Measurements from ENCODE around the gene MMP8. TPM values are rescaled to one million over a fixed set of nuclear protein-coding genes. Genes with fewer than 3 reads are reported as not detected.

The MMP8 gene
- polyA plus RNA-seq, 4 donors, result 0.11 TPM; not detected in 3

- no peak for DNase-seq (ENCODE audit: low read depth in 4 of 4, low spot score in 3 of 4)
Measured at GRCh38 chr11:102727890-102728289, 3.1 kb upstream of the MMP8 start.

GRCh38 chr11:102722821-102723220 is 1.9 kb downstream of the MMP8 start:
- no peak for DNase-seq (ENCODE audit: low read depth in 4 of 4, low spot score in 3 of 4)

DNA sequence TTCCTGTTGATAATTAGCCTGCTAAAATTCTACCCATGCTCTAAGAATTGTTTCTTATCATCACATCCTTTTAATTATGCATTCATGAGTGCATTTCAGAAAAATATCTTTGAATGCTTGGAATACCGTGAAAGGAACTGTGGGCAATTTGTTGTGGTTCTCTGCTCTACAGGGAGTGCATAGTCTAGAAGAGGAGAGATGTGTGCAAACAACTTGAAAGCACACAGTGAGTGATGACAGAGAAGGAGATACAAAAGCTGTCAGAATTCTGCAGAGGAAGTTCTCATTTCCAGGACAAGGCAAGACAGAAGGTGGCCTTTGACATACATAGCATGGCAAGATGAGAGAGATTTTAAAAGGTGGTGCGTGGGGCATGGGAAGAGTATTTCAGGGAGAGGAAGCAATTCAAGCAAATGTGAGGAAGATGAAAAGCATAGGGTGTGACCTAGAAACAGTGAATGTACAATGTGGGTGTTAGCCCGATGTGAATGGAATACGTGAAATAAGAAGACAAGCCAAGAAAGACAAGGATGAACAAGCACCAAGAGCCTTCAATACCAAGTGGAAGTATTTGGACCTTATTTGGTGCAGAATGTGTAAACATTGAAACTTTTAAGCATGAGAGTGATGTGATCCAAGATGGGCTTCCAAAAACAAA is 5.0 kb downstream of the MMP8 start:
- DNase-seq (ENCODE audit: low read depth in 4 of 4, low spot score in 3 of 4), result no peak

DNA sequence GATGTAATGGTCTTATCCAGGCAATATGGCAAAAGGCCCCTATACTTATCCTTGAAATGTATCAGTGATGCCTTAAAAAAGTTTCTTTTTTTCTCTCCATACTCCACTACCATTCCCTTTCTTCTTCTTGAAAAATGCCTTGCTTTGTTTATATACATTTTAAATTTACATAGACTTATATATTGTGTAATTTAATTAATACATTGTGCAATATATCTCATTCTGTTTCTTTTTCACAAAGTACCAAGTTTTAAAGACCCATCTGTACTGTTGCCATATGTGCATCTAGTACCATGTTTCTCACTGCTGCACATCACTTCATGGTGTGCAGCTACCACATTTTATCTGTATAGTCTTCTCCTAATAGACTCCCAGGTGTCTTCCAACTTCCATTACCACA is 7.5 kb downstream of the MMP8 start:
- no peak for DNase-seq (ENCODE audit: low read depth in 4 of 4, low spot score in 3 of 4)

DNA sequence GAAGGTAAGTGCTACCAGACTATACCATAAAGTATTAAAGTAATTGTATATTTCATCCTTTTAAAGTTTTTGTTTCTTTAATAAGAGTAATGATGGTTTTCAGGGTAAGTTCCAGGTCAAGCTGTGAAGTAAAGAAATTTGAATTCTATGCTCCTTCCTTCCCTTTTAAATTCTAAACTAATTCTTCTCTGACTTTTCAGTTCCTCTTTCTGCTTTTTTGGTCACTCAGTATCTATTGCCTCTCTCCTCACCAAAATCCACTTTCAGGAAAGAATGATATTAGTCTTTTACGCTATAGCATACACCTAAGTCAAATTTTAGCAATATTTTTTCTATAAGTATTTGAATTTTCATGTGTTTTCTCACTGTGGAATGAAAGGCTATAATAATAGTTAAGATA is 8.2 kb downstream of the MMP8 start:
- DNase-seq (ENCODE audit: low read depth in 4 of 4, low spot score in 3 of 4), result no peak

DNA sequence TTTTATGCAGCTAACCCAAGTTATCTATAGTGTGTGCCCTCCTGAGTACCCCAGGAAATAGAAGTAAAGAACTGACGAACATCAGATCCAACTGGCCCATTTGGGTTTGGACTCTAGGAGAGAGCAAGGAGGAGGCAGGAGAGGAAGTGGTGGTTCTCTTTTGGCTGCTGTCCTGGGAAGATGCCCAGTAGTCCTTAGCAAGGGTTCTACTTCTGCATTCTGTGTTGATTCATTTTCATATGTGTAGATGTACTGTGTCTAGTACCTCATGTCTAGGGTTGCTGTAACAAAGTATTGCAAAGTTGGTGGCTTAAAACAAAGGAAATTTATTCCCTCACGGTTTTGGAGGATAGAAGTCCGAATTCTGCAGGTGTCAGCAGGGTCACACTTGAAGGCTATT is 12.6 kb downstream of the MMP8 start:
- DNase-seq (ENCODE audit: low read depth in 4 of 4, low spot score in 3 of 4), result no peak

- DNase-seq (ENCODE audit: low read depth in 4 of 4, low spot score in 3 of 4), result no peak
Measured at GRCh38 chr11:102709201-102709945, 15.4 kb downstream of the MMP8 start.

GRCh38 chr11:102708654-102709053 is 16.1 kb downstream of the MMP8 start:
- DNase-seq (ENCODE audit: low read depth in 4 of 4, low spot score in 3 of 4), result no peak

- no peak for DNase-seq (ENCODE audit: low read depth in 4 of 4, low spot score in 3 of 4)
Measured at GRCh38 chr11:102705626-102706025, 19.1 kb downstream of the MMP8 start, which contains the start of gene MMP27. TSS of gene MMP27 (minus strand) at chr11:102705769. CDS start at chr11:102705714, 55 bp downstream.

DNA sequence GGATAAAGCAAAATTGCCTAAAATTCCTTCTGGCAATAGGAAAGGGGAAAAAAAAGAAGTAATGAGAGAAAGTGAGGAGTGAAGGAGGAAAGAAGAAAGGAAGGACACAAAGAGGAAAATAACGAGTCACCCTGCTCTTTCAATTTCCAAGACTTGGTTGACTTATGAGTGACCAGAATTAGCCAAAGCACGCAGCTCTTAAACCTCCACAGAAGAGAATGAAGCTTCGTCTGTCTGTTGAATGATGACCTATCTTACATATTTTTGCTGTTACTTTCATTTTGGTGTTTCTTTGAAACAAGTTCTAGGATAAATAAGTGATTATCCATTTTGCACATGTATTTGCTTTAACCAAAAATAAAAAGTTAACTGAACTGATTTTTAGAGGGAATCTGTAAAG is 19.9 kb downstream of the MMP8 start:
- DNase-seq (ENCODE audit: low read depth in 4 of 4, low spot score in 3 of 4), result no peak

DNA sequence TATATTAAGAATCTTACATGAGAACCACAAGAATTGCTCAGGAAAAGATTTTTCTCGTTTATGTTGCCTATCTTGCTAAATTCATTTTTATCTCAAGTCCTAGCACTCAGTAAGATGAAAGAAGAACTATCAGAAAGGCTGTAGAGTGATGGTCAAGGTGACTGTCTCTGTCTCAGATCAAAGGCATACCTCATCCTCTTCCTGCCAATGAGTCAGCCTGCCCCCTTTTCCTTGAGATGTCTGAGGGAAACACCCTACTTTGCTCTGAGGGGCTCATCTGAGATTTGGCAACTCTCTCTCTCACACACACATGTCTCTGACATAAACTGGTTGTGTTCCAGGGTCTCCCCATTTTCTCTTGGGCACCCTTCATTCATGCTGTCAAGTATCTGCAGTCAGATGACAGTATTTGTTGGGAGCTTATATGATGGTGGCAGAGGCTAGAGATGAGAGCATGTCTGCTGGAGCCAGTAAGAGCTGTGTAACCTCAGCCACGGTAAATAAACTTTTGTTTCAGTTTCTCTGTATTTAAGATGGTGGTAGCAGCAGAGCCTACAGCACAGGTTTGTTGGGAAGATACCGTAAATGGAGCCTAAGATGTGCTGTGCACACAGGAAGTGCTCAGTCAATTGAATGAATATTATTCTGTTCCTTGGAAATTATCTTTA is 20.8 kb downstream of the MMP8 start:
- DNase-seq (ENCODE audit: low read depth in 4 of 4, low spot score in 3 of 4), result no peak

GRCh38 chr11:102695201-102695600 is 29.6 kb downstream of the MMP8 start:
- DNase-seq (ENCODE audit: low read depth in 4 of 4, low spot score in 3 of 4), result no peak

- no peak for DNase-seq (ENCODE audit: low read depth in 4 of 4, low spot score in 3 of 4)
Measured at GRCh38 chr11:102685754-102686153, 39.0 kb downstream of the MMP8 start.

- no peak for DNase-seq (ENCODE audit: low read depth in 4 of 4, low spot score in 3 of 4)
Measured at GRCh38 chr11:102685338-102685737, 39.4 kb downstream of the MMP8 start.

GRCh38 chr11:102683277-102683676 is 41.5 kb downstream of the MMP8 start:
- no peak for DNase-seq (ENCODE audit: low read depth in 4 of 4, low spot score in 3 of 4)

GRCh38 chr11:102680945-102681344 is 43.8 kb downstream of the MMP8 start:
- no peak for DNase-seq (ENCODE audit: low read depth in 4 of 4, low spot score in 3 of 4)

GRCh38 chr11:102678022-102678421 is 46.7 kb downstream of the MMP8 start:
- no peak for DNase-seq (ENCODE audit: low read depth in 4 of 4, low spot score in 3 of 4)

DNA sequence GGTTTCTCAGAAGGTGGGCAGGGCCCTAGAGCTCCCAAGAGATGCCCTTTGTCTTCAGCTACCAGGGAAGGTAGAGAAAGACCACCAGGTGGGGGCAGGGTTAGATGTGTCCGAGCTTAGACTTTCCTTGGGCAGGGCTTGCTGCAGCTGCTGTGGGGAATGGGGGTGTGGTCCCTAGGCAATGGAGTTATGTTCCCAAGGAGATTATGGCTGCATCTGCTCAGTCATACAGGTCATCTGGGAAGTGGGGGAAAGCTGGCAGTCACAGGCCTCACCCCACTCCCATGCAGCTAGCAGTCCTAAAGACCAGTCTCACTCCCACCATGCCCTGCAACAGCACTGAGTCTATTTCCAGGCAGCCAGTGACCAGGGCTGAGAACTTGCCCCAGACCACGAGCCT is 48.7 kb downstream of the MMP8 start:
- DNase-seq (ENCODE audit: low read depth in 4 of 4, low spot score in 3 of 4), result no peak

GRCh38 chr11:102669664-102670063 is 55.1 kb downstream of the MMP8 start:
- DNase-seq (ENCODE audit: low read depth in 4 of 4, low spot score in 3 of 4), result no peak

DNA sequence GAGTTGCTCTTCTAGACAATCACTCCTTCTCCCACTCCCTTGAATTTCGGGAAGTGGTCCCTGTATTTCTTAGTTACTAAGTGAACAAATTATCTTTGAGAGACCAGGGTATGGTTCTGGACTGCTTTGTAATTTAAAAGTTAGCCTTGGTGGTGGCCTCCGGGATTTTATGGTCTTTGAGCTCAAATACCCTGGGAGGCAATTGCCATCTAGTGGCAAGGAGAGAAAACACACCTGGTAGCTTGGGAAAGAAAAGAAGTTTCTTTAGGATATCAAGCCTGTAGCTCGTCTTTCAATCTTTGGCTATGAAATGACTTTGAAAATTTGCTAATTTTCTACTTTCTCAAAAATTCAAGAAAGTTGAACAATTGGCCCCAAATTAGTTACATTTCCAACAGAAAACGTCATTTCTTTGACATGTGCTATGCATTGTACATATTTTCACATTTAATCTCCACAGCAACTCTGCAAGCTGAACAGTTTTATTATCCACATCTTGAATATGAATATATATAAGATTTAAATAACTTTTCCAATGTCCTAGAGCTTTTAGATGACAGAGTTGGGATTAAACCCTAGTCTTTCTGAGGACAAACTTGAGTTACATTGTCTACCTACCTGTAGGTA is 58.3 kb downstream of the MMP8 start:
- peak in 2 of 4 donors; percentile 6 to 9 for DNase-seq (ENCODE audit: low read depth in 4 of 4, low spot score in 3 of 4)

DNA sequence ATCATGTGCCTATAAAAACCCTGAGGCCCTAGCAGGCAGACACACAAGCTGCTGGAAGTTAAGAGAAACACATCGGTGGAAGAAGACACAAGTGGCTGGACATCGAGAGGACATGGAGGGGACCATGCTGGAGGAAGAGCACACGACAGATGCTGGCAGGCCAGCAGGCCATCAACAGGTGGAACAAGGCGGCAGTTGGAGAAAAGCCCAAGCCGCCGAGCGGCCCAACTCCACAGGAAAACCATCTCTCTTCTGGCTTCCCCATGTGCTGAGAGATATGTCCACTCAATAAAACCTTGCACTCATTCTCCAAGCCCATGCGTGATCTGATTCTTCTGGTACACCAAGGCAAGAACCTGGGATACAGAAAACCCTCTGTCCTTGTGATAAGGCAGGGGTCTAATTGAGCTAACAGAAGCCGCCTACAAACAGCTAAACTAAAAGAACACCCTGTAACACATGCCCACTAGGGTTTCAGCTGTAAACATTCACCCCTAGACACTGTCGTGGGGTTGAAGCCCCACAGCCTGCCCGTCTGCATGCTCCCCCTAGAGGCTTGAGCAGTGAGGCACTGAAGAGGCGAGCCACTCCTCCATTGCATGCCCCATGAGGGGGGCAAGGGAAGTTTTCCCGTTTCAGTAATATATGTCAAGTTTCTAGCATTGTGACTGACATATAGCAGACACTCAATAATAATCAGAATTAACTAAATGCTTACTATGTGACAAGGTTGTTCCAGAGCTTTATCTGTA is 60.6 kb downstream of the MMP8 start:
- no peak for DNase-seq (ENCODE audit: low read depth in 4 of 4, low spot score in 3 of 4)

Measured in left renal pelvis (tissue), 4 donors.